HG03432 (cell line): ENCODE measurements around the gene SHROOM3.

Experiments
- ATAC-seq: cut with Tn5 transposase; IDR thresholded peaks from one replicate; pipeline ENCODE4 v1.9.1; 2021; ENCODE audit warnings: mild to moderate bottlenecking, moderate library complexity; ENCODE audit not compliant: unreplicated experiment

Gene SHROOM3

GRCh38 chr4:76800902-76801301, 365.9 kb downstream of the SHROOM3 start:
- ATAC-seq, result peak; percentile 82

DNA sequence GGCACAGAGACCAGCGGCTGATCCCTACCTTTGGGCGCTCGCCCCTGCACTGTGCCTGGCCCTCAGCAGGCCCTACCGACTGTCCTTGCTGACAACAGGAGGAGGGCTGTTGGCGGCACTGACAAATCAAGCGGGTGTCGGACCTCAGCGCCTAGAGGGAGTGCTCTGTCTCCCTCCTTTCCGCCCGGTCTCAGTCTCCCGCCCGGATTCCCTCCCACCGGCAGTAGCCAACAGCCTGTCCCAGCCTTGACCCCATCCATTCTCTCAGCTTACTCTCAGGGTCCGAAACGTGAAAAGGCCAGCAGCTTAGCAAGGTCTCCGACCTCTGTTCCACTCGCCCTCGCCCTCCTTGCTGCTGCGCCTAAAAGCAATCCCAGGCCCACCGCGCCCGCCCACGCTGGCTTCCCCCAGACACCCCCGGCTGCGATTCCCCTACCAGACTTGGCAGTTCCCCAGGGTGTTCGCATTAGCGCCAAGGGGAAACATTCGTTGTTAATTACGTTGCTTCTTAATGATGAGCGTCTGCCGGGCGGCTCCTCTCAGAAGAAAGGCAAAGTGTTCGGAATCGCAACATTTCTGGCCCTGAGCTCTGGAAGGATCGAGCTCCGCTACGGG, 366.7 kb downstream of the SHROOM3 start:
- no peak for ATAC-seq

DNA sequence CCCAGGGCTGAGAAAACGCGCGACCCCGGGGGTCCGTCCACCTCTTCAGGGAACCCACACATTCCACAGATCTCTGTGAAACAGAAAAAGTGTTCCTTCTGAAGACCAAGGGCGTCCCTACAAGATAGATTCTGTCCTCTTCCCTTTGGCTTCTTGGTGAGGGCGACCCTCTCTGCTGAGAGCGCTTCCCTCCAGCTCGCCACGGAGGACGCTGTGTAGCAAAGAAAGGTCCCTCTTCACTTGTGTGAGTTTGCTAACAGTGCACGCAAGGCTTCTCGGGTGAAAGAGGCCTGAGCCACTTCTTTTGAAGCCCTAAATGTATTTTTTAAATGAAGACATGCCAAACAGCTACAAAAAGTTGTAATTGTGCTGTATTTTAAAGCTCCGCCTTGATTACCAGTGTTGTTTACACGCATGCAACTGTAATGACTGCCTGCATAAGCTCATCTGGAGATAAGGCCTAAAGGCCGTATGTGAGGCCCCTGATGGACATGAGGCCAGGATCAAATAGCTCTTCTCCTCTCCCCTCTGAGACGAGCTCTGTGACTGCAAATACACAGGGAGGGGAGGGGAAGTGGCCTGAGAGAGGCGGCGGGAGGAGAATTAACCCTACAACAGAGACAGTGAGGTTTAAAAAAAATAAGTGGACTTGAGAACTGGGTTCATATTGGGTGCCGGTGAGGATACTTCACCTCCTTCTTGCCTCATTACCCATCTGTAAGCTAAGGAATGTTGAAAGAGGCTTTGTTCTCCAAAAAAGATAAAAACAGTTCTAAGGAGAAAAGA, 367.4 kb downstream of the SHROOM3 start:
- ATAC-seq, result no peak

DNA sequence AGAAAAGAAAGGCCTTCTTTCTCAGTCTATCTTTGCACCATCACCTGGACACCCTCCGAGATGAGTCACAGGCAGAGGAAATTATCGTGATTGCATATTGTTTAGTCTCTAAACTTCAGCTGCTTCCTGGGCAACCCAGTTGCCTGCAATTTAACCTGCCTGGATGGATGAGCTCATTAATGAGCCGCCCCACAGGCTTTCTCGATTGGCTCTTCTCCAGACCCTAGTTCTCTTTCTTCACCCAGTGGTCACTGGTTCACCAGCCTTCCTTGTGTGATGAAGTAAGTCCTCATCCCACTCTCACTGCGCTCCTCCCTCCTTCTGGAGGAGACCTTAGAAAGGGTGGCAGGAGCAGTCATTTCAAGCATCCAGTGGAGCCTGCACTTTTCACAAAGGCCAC, 368.5 kb downstream of the SHROOM3 start:
- no peak for ATAC-seq

DNA sequence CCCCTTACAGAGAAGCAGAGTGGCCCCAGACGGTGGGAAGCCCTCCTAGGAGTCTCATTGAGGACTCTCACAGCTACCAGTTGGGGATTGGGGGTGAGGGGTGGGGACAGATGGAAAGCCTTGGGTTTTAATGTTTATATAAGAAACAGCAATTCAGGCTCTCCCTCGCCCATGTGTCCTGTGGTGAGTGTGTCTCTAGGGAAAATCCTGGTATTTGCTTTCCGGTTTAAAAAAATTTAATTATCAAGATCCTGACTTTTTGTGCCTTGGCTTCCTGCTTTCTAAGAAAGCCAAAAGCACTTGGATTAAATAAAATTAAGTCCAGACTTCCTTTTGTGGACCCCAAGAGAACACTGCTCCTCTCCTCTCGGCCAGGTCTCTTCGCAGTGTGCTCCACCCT, 369.1 kb downstream of the SHROOM3 start:
- no peak for ATAC-seq

- ATAC-seq, result no peak
Observed at GRCh38 chr4:76806346-76806745, 371.3 kb downstream of the SHROOM3 start.

DNA sequence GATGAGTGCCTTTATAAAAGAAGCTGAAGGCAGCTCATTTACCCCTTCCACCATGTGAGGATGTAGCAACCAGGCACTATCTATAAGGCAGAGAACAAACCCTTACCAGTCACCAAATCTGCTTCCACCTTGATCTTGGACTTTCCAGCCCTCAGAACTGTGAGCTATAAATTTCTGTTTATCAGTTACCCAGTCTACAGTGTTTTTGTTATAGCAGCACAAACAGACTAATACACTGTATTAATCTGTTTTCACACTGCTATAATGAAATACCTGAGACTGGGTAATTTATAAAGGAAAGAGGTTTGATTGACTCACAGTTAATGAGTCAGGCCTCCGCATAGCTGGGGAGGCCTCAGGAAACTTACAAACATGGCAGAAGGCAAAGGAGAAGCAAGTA, 371.7 kb downstream of the SHROOM3 start:
- no peak for ATAC-seq

DNA sequence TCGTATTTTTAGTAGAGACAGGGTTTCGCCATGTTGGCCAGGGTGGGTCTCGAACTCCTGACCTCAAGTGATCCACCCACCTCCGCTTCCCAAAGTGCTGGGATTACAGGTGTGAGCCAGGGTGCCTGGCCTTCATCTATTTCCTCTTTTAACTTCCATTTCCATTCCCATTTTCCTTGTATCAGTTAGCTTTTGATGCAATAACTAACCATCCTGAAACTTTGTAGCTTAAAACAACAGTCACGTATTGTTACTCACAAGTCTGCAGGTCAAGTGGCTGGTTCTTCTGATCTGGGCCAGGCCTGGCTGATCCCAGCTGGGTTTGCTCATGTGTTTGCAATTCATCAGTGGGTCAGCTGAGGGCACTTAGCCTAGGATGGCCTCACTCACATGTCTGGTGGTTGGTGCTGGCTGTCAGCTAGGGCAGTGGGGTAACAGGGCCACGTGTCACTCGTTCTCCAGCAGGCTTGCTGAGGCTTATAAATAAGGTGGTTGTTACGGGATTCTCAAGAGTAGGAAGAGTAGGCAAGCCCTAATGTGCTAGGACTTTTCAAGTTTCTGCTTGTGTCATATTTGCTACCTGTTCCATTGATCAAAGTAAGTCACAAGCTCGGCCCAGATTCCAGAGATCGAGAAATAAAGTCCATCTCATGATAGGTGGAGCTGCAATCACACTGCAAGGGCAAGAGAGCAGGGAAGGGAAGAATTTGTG, 374.7 kb downstream of the SHROOM3 start:
- no peak for ATAC-seq

- ATAC-seq, result no peak
Observed at GRCh38 chr4:76811604-76812412, 376.8 kb downstream of the SHROOM3 start.

DNA sequence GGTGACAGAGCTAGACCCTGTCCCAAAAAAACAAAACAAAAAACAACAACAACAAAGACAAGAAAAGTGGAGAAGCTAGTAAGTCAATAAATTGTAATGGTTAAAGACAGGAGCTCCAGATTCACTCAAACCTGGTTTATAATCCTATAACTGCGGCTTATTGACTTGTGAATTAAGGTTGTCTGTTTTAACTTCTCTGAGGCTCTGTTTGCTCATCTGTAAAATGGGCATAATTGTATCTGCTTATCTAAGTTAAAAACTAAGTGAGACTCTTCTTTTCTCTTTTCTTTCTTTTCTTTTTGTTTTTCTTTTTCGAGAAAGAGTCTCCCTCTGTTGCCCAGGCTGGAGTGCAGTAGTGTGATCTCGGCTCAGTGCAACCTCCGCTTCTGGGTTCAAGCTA, 378.0 kb downstream of the SHROOM3 start:
- ATAC-seq, result no peak

GRCh38 chr4:76821641-76822040, 386.6 kb downstream of the SHROOM3 start:
- ATAC-seq, result no peak

DNA sequence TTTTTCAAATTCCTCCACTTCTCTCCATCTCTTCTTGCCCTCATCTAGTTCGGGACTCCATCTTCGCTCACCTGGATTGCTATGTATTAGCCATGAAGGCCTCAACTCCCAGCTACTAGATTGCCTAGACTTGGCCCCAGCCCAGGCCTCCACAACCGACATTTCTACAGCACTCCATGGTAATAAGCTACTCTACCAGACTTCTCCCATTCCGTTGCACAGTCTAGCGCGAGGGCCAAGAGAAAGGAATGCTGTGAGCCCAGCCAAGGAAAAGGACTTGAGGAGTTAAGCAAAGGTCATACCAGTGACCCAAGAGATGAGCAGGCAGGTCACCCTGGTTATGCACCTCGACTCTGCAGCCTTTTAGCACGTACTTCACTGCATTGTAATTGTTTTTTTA, 387.3 kb downstream of the SHROOM3 start:
- no peak for ATAC-seq

DNA sequence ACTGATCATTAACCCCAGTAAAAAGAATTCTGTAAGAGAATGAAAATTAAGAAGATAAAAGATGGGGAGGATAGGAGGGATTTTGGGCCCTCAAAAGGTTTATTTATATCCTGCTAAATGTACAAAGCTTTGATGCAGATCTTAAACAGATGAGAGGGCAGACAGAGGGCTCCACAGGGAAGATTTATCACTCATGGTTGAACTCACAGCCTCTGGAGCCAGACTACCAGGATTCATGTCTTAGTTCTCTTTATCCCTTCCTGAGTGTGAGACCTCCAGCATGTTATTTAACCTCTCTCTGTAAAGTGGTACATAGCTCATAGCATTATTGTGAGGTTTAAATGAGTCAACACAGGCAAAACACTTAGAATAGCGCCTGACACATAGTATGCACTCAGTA, 388.5 kb downstream of the SHROOM3 start:
- ATAC-seq, result no peak

GRCh38 chr4:76830612-76830963, 395.6 kb downstream of the SHROOM3 start:
- no peak for ATAC-seq

DNA sequence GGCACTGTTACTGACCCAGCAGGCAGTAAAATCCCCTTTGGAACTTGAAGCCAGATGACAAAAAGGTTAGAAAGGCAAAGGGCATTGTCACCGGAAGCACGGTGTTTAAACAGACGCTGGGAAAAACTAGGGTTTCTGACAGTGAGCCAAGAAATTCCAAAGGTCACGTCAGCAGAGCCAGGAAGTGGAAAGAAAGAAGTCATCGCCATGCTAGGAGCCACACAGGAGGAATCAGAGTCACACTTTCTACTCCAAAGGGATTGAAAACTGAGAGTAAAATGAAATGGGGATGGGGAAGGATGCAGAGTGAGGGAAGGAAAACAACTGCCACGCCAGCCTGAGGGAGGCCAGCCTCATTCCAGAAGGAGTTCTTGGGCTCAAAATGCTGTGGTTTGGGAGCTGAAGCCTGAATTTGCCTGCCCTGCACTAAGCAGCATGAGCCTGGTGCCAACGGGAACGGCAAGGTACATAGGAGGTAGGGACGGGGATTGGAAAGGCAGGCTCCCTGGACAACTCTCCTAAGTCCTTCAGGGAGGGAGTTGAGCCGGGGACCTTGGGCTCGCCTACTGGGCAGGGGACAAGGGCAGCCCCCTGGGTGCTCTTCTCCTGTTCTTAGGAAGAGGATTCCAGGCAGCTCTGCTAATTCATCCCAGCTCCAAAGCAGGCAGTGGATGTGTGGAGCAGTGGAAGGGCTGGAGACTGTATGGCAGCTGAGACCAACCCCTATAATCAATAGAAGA, 396.1 kb downstream of the SHROOM3 start:
- ATAC-seq, result no peak

DNA sequence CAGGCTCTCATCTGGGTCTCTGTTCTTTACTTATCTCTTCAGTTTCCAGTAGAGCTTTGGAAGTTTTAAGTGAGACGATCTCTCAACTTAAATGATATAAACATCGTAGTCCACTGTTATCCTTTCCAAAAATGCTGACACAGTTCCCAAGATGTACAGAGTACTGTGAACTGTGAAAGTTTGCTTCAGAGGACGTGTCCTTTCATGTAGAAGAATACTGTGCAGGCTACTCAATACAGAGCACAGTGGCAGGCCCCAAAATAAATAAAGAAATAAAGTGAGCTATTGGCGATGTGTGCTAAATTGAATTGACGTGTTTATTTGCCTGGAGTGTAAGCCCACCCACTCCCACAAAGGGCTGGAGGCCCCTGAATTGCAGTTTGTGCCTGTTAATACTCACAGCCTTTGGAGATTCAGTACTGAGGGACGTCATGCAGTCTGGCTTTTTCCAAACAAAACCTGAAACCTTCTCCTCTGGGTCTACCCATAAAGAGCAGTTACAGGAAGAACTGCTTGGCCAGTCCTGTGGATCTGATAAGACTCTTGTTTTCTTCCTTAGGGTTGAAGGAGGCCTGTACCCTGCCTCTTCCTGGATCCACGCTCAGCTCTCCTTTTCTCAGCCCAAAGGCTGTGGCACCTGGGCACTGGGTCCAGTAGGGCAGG, 396.8 kb downstream of the SHROOM3 start:
- ATAC-seq, result no peak
